BLaER1 (cell line): ENCODE results near the gene EFHD2.

Experiments
- H3K27ac ChIP-seq: shearing (Covaris generic); formaldehyde crosslinking; 2 replicates; pipeline ENCODE4 v1.8.1; 2022
- H3K27me3 ChIP-seq: shearing (Covaris generic); formaldehyde crosslinking; 2 replicates; pipeline ENCODE4 v1.8.1; 2022
- H3K36me3 ChIP-seq: shearing (Covaris generic); formaldehyde crosslinking; 2 replicates; pipeline ENCODE4 v1.8.1; 2022
- H3K4me1 ChIP-seq: shearing (Covaris generic); formaldehyde crosslinking; 2 replicates; pipeline ENCODE4 v1.8.1; 2022
- H3K4me2 ChIP-seq: shearing (Covaris generic); formaldehyde crosslinking; 2 replicates; pipeline ENCODE4 v1.8.1; 2022
- H3K4me3 ChIP-seq: shearing (Covaris generic); formaldehyde crosslinking; 2 replicates; pipeline ENCODE4 v1.8.1; 2022
- H3K9ac ChIP-seq: shearing (Covaris generic); formaldehyde crosslinking; 2 replicates; pipeline ENCODE4 v1.8.1; 2022
- H3K9me3 ChIP-seq: shearing (Covaris generic); formaldehyde crosslinking; 2 replicates; pipeline ENCODE4 v1.8.1; 2022
- H4K20me1 ChIP-seq: shearing (Covaris generic); formaldehyde crosslinking; 2 replicates; pipeline ENCODE4 v1.8.1; 2022
- Cebpa-rat ChIP-seq: shearing (Covaris generic); IDR thresholded peaks from 2 replicates; pipeline ENCODE4 v1.8.1; 2022

The EFHD2 gene

DNA sequence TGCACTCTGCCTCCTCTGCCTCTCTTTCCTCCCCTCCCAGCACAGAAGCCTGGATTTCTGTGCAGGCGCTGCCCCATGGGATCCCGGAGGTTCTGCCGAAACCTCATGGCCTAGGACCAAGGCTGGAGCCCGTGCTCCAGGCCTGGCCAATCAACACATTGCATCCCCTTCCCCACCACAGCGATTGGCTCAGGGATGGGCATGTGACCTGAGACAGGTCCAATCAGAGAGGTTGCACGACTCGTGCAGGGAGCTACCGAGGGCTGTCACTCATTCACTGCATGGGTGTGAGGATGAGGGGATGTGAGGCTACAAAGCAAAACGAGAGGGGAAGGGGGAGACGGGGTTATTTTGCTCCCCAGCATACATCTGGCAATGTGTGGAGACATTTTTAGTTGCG lies 62.9 kb downstream of the EFHD2 start:
- Histone ChIP-seq H4K20me1 (no peaks in the 10 kb centered on the region), H3K4me1 (peaks cover 8% of the 10 kb centered on the region; the same call in 1 of the 2 replicates), H3K27ac (no peak overlapping the region), H3K4me2 (no peak overlapping the region), H3K36me3 (no peaks in the 10 kb centered on the region), H3K27me3 (no peaks in the 10 kb centered on the region), H3K9ac (no peak overlapping the region), H3K9me3 (no peaks in the 10 kb centered on the region), H3K4me3 (no peak overlapping the region)
- TF ChIP-seq Cebpa-rat: no peak

- H3K27me3 ChIP-seq: no peaks in the 10 kb centered on the region
- no peak within 1 kb of the TSS for H3K9ac ChIP-seq
- no peaks in the 10 kb centered on the region for H4K20me1 ChIP-seq
- H3K4me1 ChIP-seq: no peaks in the 10 kb centered on the region
- H3K9me3 ChIP-seq: no peaks in the 10 kb centered on the region
- no peak for TF ChIP-seq Cebpa-rat
- no peak within 1 kb of the TSS for H3K27ac ChIP-seq
- no peak within 1 kb of the TSS for H3K4me3 ChIP-seq
- H3K4me2 ChIP-seq: no peak within 1 kb of the TSS
- no peaks in the 10 kb centered on the region for H3K36me3 ChIP-seq
Measured at GRCh38 chr1:15475752-15476314, 66.1 kb downstream of the EFHD2 start, which contains the start of gene CELA2B. TSS of gene CELA2B (plus strand) at chr1:15476104. CDS start at chr1:15476126, 22 bp downstream.

DNA sequence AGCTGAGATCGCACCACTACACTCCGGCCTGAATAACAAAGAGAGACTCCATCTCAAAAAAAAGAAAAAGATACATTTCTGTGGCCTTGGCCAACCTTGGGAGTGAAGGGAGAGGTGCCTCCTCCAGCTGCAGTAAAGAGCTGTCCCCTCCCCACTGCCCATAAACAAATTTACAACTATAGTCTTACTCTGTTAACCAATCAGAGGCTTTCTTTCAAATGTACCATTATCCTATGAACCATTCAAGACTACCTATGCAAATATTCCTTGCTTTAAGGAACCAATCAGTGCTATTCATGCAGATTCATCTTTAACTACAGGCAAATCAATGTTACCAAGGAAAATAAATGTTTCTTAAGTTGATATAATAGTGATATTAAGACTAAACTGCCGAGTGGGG lies 67.2 kb downstream of the EFHD2 start:
- no peaks in the 10 kb centered on the region for H3K4me1 ChIP-seq
- no peak for TF ChIP-seq Cebpa-rat
- no peak overlapping the region for H3K27ac ChIP-seq
- H3K4me3 ChIP-seq: no peak overlapping the region
- no peaks in the 10 kb centered on the region for H4K20me1 ChIP-seq
- H3K27me3 ChIP-seq: no peaks in the 10 kb centered on the region
- no peak overlapping the region for H3K4me2 ChIP-seq
- H3K9me3 ChIP-seq: no peaks in the 10 kb centered on the region
- no peaks in the 10 kb centered on the region for H3K36me3 ChIP-seq
- H3K9ac ChIP-seq: no peak overlapping the region

GRCh38 chr1:15477646-15478212 lies 68.0 kb downstream of the EFHD2 start:
- H3K27me3 ChIP-seq: no peaks in the 10 kb centered on the region
- H3K4me2 ChIP-seq: no peak overlapping the region
- H3K9me3 ChIP-seq: no peaks in the 10 kb centered on the region
- H3K4me1 ChIP-seq: no peaks in the 10 kb centered on the region
- H4K20me1 ChIP-seq: no peaks in the 10 kb centered on the region
- H3K9ac ChIP-seq: no peak overlapping the region
- H3K4me3 ChIP-seq: no peak overlapping the region
- H3K27ac ChIP-seq: no peak overlapping the region
- H3K36me3 ChIP-seq: no peaks in the 10 kb centered on the region
- TF ChIP-seq Cebpa-rat: no peak
